HEK293T (cell line): ENCODE data around the gene GRM4.
A peak's percentile ranks its signal among the peaks of the same experiment; 100 is the strongest.

Experiments
- CTCF ChIA-PET: fragments of 350-600 bp; formaldehyde crosslinking; extraction: SDS; loops from one replicate; lab custom pipeline; 2021; ENCODE audit warnings: antibody characterized with exemption, inconsistent platforms; lab: Yijun Ruan, JAX
- POLR2A ChIA-PET: fragments of 350-600 bp; formaldehyde crosslinking; extraction: SDS; loops from one replicate; lab custom pipeline; 2020; ENCODE audit warnings: antibody characterized with exemption, inconsistent platforms; lab: Yijun Ruan, JAX
- DNase-seq: peaks from one replicate; pipeline ENCODE4 v3.0.0; 2012; ENCODE audit warnings: mixed read lengths; ENCODE audit errors: extremely low spot score
- ARNT ChIP-seq: fragments of 450-650 bp; IDR thresholded peaks from 2 replicates; pipeline ENCODE4 v1.6.1; 2017; ENCODE audit warnings: mild to moderate bottlenecking
- BHLHE40 ChIP-seq: fragments of 450-650 bp; IDR thresholded peaks from 2 replicates; pipeline ENCODE4 v1.6.1; 2016; ENCODE audit warnings: mild to moderate bottlenecking, moderate library complexity, borderline replicate concordance
- CTBP1 ChIP-seq: fragments of 450-650 bp; IDR thresholded peaks from 2 replicates; pipeline ENCODE4 v1.6.1; 2016; ENCODE audit warnings: borderline replicate concordance
- ELF4 ChIP-seq: fragments of 450-650 bp; IDR thresholded peaks from 2 replicates; pipeline ENCODE4 v1.6.1; 2017; ENCODE audit warnings: antibody characterized with exemption
- FOXA1 ChIP-seq: fragments of 450-650 bp; IDR thresholded peaks from 2 replicates; pipeline ENCODE4 v1.6.1; 2016; ENCODE audit warnings: mild to moderate bottlenecking
- FOXK2 ChIP-seq: fragments of 450-650 bp; IDR thresholded peaks from 2 replicates; pipeline ENCODE4 v1.6.1; 2016; ENCODE audit warnings: mild to moderate bottlenecking
- FOXM1 ChIP-seq: fragments of 450-650 bp; IDR thresholded peaks from 2 replicates; pipeline ENCODE4 v1.6.1; 2017; ENCODE audit warnings: mild to moderate bottlenecking, borderline replicate concordance
- HDGF ChIP-seq: fragments of 450-650 bp; IDR thresholded peaks from 2 replicates; pipeline ENCODE4 v1.6.1; 2017; ENCODE audit warnings: antibody characterized with exemption, borderline replicate concordance
- L3MBTL2 ChIP-seq: fragments of 450-650 bp; conservative IDR thresholded peaks from 2 replicates; pipeline ENCODE4 v1.6.1; 2016; ENCODE audit warnings: mild to moderate bottlenecking
- LEF1 ChIP-seq: fragments of 450-650 bp; IDR thresholded peaks from 2 replicates; pipeline ENCODE4 v1.6.1; 2017; ENCODE audit warnings: mild to moderate bottlenecking, borderline replicate concordance
- NFRKB ChIP-seq: fragments of 450-650 bp; IDR thresholded peaks from 2 replicates; pipeline ENCODE4 v1.6.1; 2016; ENCODE audit warnings: mild to moderate bottlenecking, moderate library complexity
- SP1 ChIP-seq: fragments of 450-650 bp; IDR thresholded peaks from 2 replicates; pipeline ENCODE4 v1.6.1; 2017
- SUZ12 ChIP-seq: fragments of 450-650 bp; IDR thresholded peaks from 2 replicates; pipeline ENCODE4 v1.6.1; 2016; ENCODE audit warnings: mild to moderate bottlenecking
- TARDBP ChIP-seq: fragments of 450-650 bp; IDR thresholded peaks from 2 replicates; pipeline ENCODE4 v1.6.1; 2016
- ZNF384 ChIP-seq: fragments of 450-650 bp; IDR thresholded peaks from 2 replicates; pipeline ENCODE4 v1.6.1; 2016
- TF ChIP-seq, protein P1 (sequence below): fragments of 450-650 bp; IDR thresholded peaks from 2 replicates; pipeline ENCODE4 v1.6.1; 2016

Gene GRM4

GRCh38 chr6:34157851-34158250 is 12.0 kb upstream of the GRM4 start:
- ChIA-PET POLR2A (no interaction called here), CTCF (interaction anchor here (1.5 to 5.8 kb wide), 2 partner anchors 11 to 103 kb away, joined by 3 to 31 read pairs; no protein-coding TSS in a partner anchor)
- TF ChIP-seq NFRKB = no peak
- TF ChIP-seq, protein P1, sequence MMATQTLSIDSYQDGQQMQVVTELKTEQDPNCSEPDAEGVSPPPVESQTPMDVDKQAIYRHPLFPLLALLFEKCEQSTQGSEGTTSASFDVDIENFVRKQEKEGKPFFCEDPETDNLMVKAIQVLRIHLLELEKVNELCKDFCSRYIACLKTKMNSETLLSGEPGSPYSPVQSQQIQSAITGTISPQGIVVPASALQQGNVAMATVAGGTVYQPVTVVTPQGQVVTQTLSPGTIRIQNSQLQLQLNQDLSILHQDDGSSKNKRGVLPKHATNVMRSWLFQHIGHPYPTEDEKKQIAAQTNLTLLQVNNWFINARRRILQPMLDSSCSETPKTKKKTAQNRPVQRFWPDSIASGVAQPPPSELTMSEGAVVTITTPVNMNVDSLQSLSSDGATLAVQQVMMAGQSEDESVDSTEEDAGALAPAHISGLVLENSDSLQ = no peak
- no peak for DNase-seq

GRCh38 chr6:34157236-34157830 is 11.4 kb upstream of the GRM4 start:
- POLR2A ChIA-PET = no interaction called here
- no peak for DNase-seq
- CTCF ChIA-PET = interaction anchor here (0.5 to 5.8 kb wide), 4 partner anchors 10 to 1120 kb away, joined by 3 to 31 read pairs (median 4); no protein-coding TSS in a partner anchor
- TF ChIP-seq FOXM1 (no peak), LEF1 (no peak), ZNF384 (no peak), L3MBTL2 (no peak), ARNT (no peak), ELF4 (no peak), FOXA1 (no peak), TARDBP (no peak), CTBP1 (no peak), BHLHE40 (no peak), FOXK2 (no peak), NFRKB (no peak), HDGF (no peak), SUZ12 (no peak), SP1 (no peak)
- TF ChIP-seq, protein P1 = no peak

- ChIA-PET POLR2A (no interaction called here), CTCF (interaction anchor here (1.0 to 5.8 kb wide), 8 partner anchors 8 to 433 kb away, joined by 3 to 31 read pairs (median 6); no protein-coding TSS in a partner anchor)
- DNase-seq = no peak
- TF ChIP-seq SUZ12 (no peak), SP1 (no peak), ARNT (no peak), HDGF (no peak), L3MBTL2 (no peak), LEF1 (no peak), FOXK2 (no peak), ELF4 (no peak), CTBP1 (no peak), FOXM1 (no peak), FOXA1 (no peak), BHLHE40 (no peak), ZNF384 (no peak), TARDBP (no peak), NFRKB (no peak)
- TF ChIP-seq, protein P1 = no peak
These were observed 9.8 kb upstream of the GRM4 start for GRCh38 chr6:34155471-34156300.

- CTCF ChIA-PET = interaction anchor here (0.7 to 5.8 kb wide), 12 partner anchors 9 to 432 kb away, joined by 3 to 31 read pairs (median 4); no protein-coding TSS in a partner anchor
These were observed 9.0 kb upstream of the GRM4 start for GRCh38 chr6:34154668-34155447.

GRCh38 chr6:34152806-34153520 is 7.1 kb upstream of the GRM4 start:
- no peak for TF ChIP-seq SP1
- TF ChIP-seq LEF1 = no peak
- TF ChIP-seq TARDBP = no peak
- ChIA-PET POLR2A (no interaction called here), CTCF (interaction anchor here (2.1 kb wide), 1 partner anchor 98 kb away, joined by 11 read pairs; no protein-coding TSS in a partner anchor)
- DNase-seq = no peak

More at GRCh38 chr6:34154668-34155447, 9.0 kb upstream of the GRM4 start:
- DNase-seq = peak; percentile 87
- no peak for TF ChIP-seq FOXM1
- no peak for TF ChIP-seq ELF4
- peak; percentile 81 for TF ChIP-seq L3MBTL2
- TF ChIP-seq LEF1 = no peak
- POLR2A ChIA-PET = no interaction called here
